HCT116 (cell line): ENCODE results near the gene ZNF618. TPM values are rescaled to one million over a fixed set of nuclear protein-coding genes. Genes with fewer than 3 reads are reported as not detected.

Experiments
- ATAC-seq: fragments of 200-7000 bp; cut with Tn5 transposase; 2 replicates; pipeline ENCODE4 v1.9.1; 2020; ENCODE audit warnings: mild to moderate bottlenecking, moderate library complexity
- BruUV-seq: library from RNA; stranded (reverse); fragments of 400-500 nt; replicated peaks from 2 replicates; lab custom pipeline; 2021; lab: Mats Ljungman, UMichigan
- CTCF ChIA-PET: fragments of 300-600 bp; sonication (Branson Sonifier 250); formaldehyde crosslinking; loops from one replicate; lab custom pipeline; 2021; ENCODE audit warnings: antibody characterized with exemption; lab: Charles Lee
- POLR2A ChIA-PET: fragments of 300-600, 350-600 bp; sonication (Branson Sonifier 250); formaldehyde crosslinking; loops from one replicate; lab custom pipeline; 2021; ENCODE audit warnings: antibody characterized with exemption; lab: Charles Lee
- RAD21 ChIA-PET, 2 experiments: fragments of 300-600 bp; sonication (Branson Sonifier 250); formaldehyde crosslinking; loops; one replicate each; lab custom pipeline; 2023; ENCODE audit warnings: low total read pairs in 2 of 2; ENCODE audit not compliant: uncharacterized antibody in 2 of 2, unreplicated experiment in 2 of 2, low non-redundant PET in 1 of 2; lab: Charles Lee
- DNase-seq: peaks from one replicate; pipeline ENCODE4 v3.0.0-alpha.2; 2010; ENCODE audit warnings: low read depth, low spot score
- H2AFZ ChIP-seq: fragments of 200-600 bp; shearing (Covaris generic), sonication (generic); 2 replicates; pipeline ENCODE4 v1.6.1; 2017; ENCODE audit warnings: low read depth, mixed run types, mixed read lengths, antibody characterized with exemption, low read length; ENCODE audit not compliant: poor library complexity, severe bottlenecking
- H3K27ac ChIP-seq: 2 replicates; pipeline ENCODE4 v1.5.1; 2012; ENCODE audit warnings: low read depth, low read length
- H3K27me3 ChIP-seq: fragments of 200-600 bp; sonication (generic); 2 replicates; pipeline ENCODE4 v1.6.1; 2016; ENCODE audit warnings: mixed run types, low read length, mixed read lengths; ENCODE audit not compliant: insufficient read depth
- H3K36me3 ChIP-seq, 2 experiments: fragments of 200-500 bp in 1 of 2; fragments of 200-600 bp in 1 of 2; sonication (Bioruptor generic) in 1 of 2; sonication (generic) in 1 of 2; 2 replicates each; pipeline versions ENCODE4 v1.5.1 to v1.6.1; 2014 to 2016; ENCODE audit warnings: low read length in 2 of 2, inconsistent platforms in 1 of 2, mixed read lengths in 1 of 2, mixed run types in 1 of 2; ENCODE audit not compliant: insufficient read depth in 2 of 2, control insufficient read depth in 1 of 2
- H3K4me1 ChIP-seq, 2 experiments: fragments of 200-600 bp in 1 of 2; sonication (generic) in 1 of 2; 2 replicates each; pipeline versions ENCODE4 v1.5.1 to v1.6.1; 2012 to 2017; ENCODE audit warnings: low read length in 2 of 2, inconsistent platforms in 1 of 2, mild to moderate bottlenecking in 1 of 2, mixed read lengths in 1 of 2, mixed run types in 1 of 2, moderate library complexity in 1 of 2; ENCODE audit not compliant: insufficient read depth in 2 of 2, control insufficient read depth in 1 of 2
- H3K4me2 ChIP-seq: fragments of 200-600 bp; sonication (generic); 2 replicates; pipeline ENCODE4 v1.6.1; 2017; ENCODE audit warnings: mixed run types, low read length, mixed read lengths
- H3K4me3 ChIP-seq, 2 experiments: fragments of 200-600 bp in 1 of 2; sonication (generic) in 1 of 2; replicated peaks in 1 of 2; 2 replicates each; pipeline ENCODE4 v1.5.1; 2011 to 2016; ENCODE audit warnings: low read length in 2 of 2, control low read depth in 1 of 2, low read depth in 1 of 2, mild to moderate bottlenecking in 1 of 2, mixed read lengths in 1 of 2, mixed run types in 1 of 2
- H3K79me2 ChIP-seq: fragments of 200-600 bp; sonication (generic); 2 replicates; pipeline ENCODE4 v1.6.1; 2017; ENCODE audit warnings: mild to moderate bottlenecking, mixed run types, low read length, moderate library complexity, mixed read lengths; ENCODE audit not compliant: insufficient read depth
- H3K9ac ChIP-seq: fragments of 200-600 bp; sonication (generic); 2 replicates; pipeline ENCODE4 v1.6.1; 2016; ENCODE audit warnings: low read length, mixed read lengths
- H3K9me2 ChIP-seq: fragments of 200-600 bp; sonication (generic), shearing (Covaris generic); 2 replicates; pipeline ENCODE4 v1.6.1; 2017; ENCODE audit warnings: mixed run types, mild to moderate bottlenecking, moderate library complexity; ENCODE audit not compliant: insufficient read depth
- H3K9me3 ChIP-seq, 2 experiments: fragments of 200-500 bp in 1 of 2; fragments of 200-600 bp in 1 of 2; sonication (Bioruptor generic) in 1 of 2; sonication (generic) in 1 of 2; 2 replicates each; pipeline ENCODE4 v1.6.1; 2014 to 2017; ENCODE audit warnings: low read length in 2 of 2, mixed read lengths in 2 of 2, inconsistent platforms in 1 of 2, low read depth in 1 of 2, mild to moderate bottlenecking in 1 of 2, mixed run types in 1 of 2, moderate library complexity in 1 of 2; ENCODE audit not compliant: control insufficient read depth in 1 of 2, insufficient read depth in 1 of 2
- H4K20me1 ChIP-seq: fragments of 200-600 bp; sonication (generic), shearing (Covaris generic); 2 replicates; pipeline ENCODE4 v1.6.1; 2017; ENCODE audit warnings: mixed run types, mild to moderate bottlenecking, moderate library complexity; ENCODE audit not compliant: insufficient read depth
- CEBPB ChIP-seq: IDR thresholded peaks from 2 replicates; pipeline ENCODE4 v1.6.1; 2012; ENCODE audit warnings: low read depth
- EGR1 ChIP-seq: IDR thresholded peaks from 2 replicates; pipeline ENCODE4 v1.6.1; 2012; ENCODE audit warnings: low read depth
- ELF1 ChIP-seq: IDR thresholded peaks from 2 replicates; pipeline ENCODE4 v1.6.1; 2012; ENCODE audit warnings: low read depth, borderline replicate concordance
- EZH2 ChIP-seq: fragments of 200-600 bp; sonication (generic); IDR thresholded peaks from 2 replicates; pipeline ENCODE4 v1.6.1; 2017; ENCODE audit warnings: antibody characterized with exemption, mixed run types
- FOSL1 ChIP-seq: IDR thresholded peaks from 2 replicates; pipeline ENCODE4 v1.6.1; 2012; ENCODE audit warnings: low read depth
- JUND ChIP-seq: IDR thresholded peaks from 2 replicates; pipeline ENCODE4 v1.6.1; 2012
- MAX ChIP-seq: IDR thresholded peaks from 2 replicates; pipeline ENCODE4 v1.6.1; 2012
- POLR2A ChIP-seq: IDR thresholded peaks from 2 replicates; pipeline ENCODE4 v1.7.0; 2011; ENCODE audit warnings: borderline replicate concordance; ENCODE audit not compliant: insufficient read depth, insufficient read length; ENCODE audit errors: extremely low read depth
- POLR2AphosphoS5 ChIP-seq: IDR thresholded peaks from 2 replicates; pipeline ENCODE4 v1.6.1; 2011; ENCODE audit warnings: mild to moderate bottlenecking, low read depth, low read length, moderate library complexity
- RAD21 ChIP-seq: IDR thresholded peaks from 2 replicates; pipeline ENCODE4 v1.6.1; 2012; ENCODE audit warnings: low read depth, mild to moderate bottlenecking
- REST ChIP-seq: IDR thresholded peaks from 2 replicates; pipeline ENCODE4 v1.6.1; 2012; ENCODE audit warnings: low read depth
- SIN3A ChIP-seq: IDR thresholded peaks from 2 replicates; pipeline ENCODE4 v1.6.1; 2012; ENCODE audit warnings: low read depth
- SP1 ChIP-seq: IDR thresholded peaks from 2 replicates; pipeline ENCODE4 v1.6.1; 2012; ENCODE audit warnings: low read depth
- SRF ChIP-seq: IDR thresholded peaks from 2 replicates; pipeline ENCODE4 v1.6.1; 2012; ENCODE audit warnings: low read depth
- TCF7L2 ChIP-seq: IDR thresholded peaks from 2 replicates; pipeline ENCODE4 v1.7.0; 2011; ENCODE audit warnings: borderline replicate concordance, inconsistent platforms; ENCODE audit not compliant: insufficient read depth, insufficient read length; ENCODE audit errors: extremely low read depth
- YY1 ChIP-seq: IDR thresholded peaks from 2 replicates; pipeline ENCODE4 v1.6.1; 2011; ENCODE audit warnings: low read length, low read depth, moderate library complexity, mild to moderate bottlenecking; ENCODE audit not compliant: insufficient replicate concordance; ENCODE audit errors: extremely low read depth
- ZFX ChIP-seq: fragments of 450-650 bp; IDR thresholded peaks from 2 replicates; pipeline ENCODE4 v1.6.1; 2017
- ZNF274 ChIP-seq: fragments of 200-500 bp; sonication (Bioruptor generic); IDR thresholded peaks from 2 replicates; pipeline ENCODE4 v1.6.1; 2014; ENCODE audit warnings: mild to moderate bottlenecking, low read depth, low read length, inconsistent platforms
- intact Hi-C: fragments of 100-400 bp; cut with micrococcal nuclease; formaldehyde crosslinking; loops from 2 replicates; pipeline ENCODE4 v1.10.0; 2022
- total RNA-seq: library from RNA; stranded (reverse); gene quantifications from one replicate; pipeline ENCODE4 v1.2.1, GENCODE V29; 2021; ENCODE audit not compliant: unreplicated experiment

Gene ZNF618
- total RNA-seq, 1 experiment from 2014 or later: 13.5 TPM

DNA sequence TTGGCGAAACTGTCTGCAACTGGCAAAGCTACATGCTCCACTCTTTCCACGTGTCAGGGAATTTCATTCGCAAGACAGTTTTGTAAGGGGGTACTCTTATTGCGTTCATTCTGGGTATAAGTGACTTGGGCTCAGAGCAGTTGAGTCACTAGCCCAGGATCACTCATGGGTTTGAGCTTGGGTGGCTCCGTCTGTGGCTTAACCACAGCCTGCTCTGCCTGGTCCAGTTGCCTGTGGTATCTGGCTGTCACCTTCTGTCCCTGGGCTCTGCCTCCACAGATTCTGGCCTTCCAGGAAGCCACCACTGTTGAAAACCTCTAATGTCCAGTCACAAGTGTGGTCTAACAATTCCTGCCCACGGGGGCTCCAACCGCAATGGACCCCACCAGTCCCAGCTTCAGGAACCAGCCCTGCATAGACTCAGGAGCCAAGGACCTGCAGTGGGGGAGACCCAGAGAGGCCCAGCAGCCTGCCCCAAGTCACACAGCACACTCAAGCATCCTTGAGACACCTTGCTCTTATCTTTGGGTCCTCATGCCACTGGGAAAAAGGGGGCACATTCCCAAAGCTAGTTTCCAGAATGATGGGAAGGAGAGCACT, 212.6 kb downstream of the ZNF618 start:
- DNase-seq (no peak), ATAC-seq (no peak)
- CTCF ChIA-PET: interaction anchor here (1.4 kb wide), 1 partner anchor 202 kb away, joined by 5 read pairs; no protein-coding TSS in a partner anchor
- H3K27ac ChIP-seq: no peak overlapping the region
- H3K79me2 ChIP-seq: no peaks in the 10 kb centered on the region
- no peaks in the 10 kb centered on the region for H3K9me3 ChIP-seq
- RAD21 ChIA-PET: no interaction called here
- BruUV-seq: no TSS peak
- POLR2A ChIA-PET: no interaction called here
- no peak overlapping the region for H3K9ac ChIP-seq
- no peak overlapping the region for H3K4me3 ChIP-seq
- no peaks in the 10 kb centered on the region for H3K4me1 ChIP-seq
- H4K20me1 ChIP-seq: no peaks in the 10 kb centered on the region
- no peak overlapping the region for H2AFZ ChIP-seq
- no peaks in the 10 kb centered on the region for H3K27me3 ChIP-seq
- H3K9me2 ChIP-seq: no peaks in the 10 kb centered on the region
- intact Hi-C loops: no loop called here
- H3K4me2 ChIP-seq: no peak overlapping the region
- TF ChIP-seq ELF1 (no peak), YY1 (no peak), ZFX (no peak), RAD21 (no peak)
- H3K36me3 ChIP-seq: no peaks in the 10 kb centered on the region

GRCh38 chr9:114089206-114089840, 213.2 kb downstream of the ZNF618 start:
- POLR2A ChIA-PET: no interaction called here
- Histone ChIP-seq H2AFZ (no peak overlapping the region), H3K27me3 (no peaks in the 10 kb centered on the region), H3K9me3 (no peaks in the 10 kb centered on the region), H3K4me2 (no peak overlapping the region), H3K9ac (no peak overlapping the region), H3K4me3 (no peak overlapping the region), H4K20me1 (no peaks in the 10 kb centered on the region), H3K4me1 (no peaks in the 10 kb centered on the region), H3K27ac (no peak overlapping the region), H3K36me3 (no peaks in the 10 kb centered on the region), H3K79me2 (no peaks in the 10 kb centered on the region), H3K9me2 (no peaks in the 10 kb centered on the region)
- ATAC-seq (no peak; the same call in 1 of the 2 replicates), DNase-seq (no peak)
- CTCF ChIA-PET: interaction anchor here (1.4 kb wide), 1 partner anchor 202 kb away, joined by 5 read pairs; no protein-coding TSS in a partner anchor
- RAD21 ChIA-PET: no interaction called here
- BruUV-seq: no TSS peak
- intact Hi-C loops: no loop called here
- TF ChIP-seq REST (no peak), SP1 (no peak), ELF1 (no peak), EGR1 (no peak), SRF (no peak), JUND (no peak), MAX (no peak), FOSL1 (no peak), RAD21 (no peak), ZNF274 (no peak), POLR2A (no peak), ZFX (no peak), CEBPB (no peak), EZH2 (no peak), TCF7L2 (no peak), SIN3A (no peak), POLR2AphosphoS5 (no peak)
